SJSA1 (cell line): ENCODE data around the gene SFN. TPM values are rescaled to one million over a fixed set of nuclear protein-coding genes. Genes with fewer than 3 reads are reported as not detected.

Experiments used
- DNase-seq, 2 experiments: peaks; one replicate each; pipeline ENCODE4 v3.0.0-alpha.2; 2015 to 2020; ENCODE audit warnings: low spot score in 2 of 2, low read depth in 1 of 2
- H3K27ac ChIP-seq: fragments of 250-450 bp; sonication (Bioruptor Pico); 2 replicates; pipeline ENCODE4 v1.5.1; 2020; ENCODE audit warnings: mild to moderate bottlenecking, moderate library complexity
- H3K27me3 ChIP-seq: fragments of 250-450 bp; sonication (Bioruptor Pico); replicated peaks from 2 replicates; pipeline ENCODE4 v1.5.1; 2020; ENCODE audit warnings: mild to moderate bottlenecking, moderate library complexity
- H3K36me3 ChIP-seq: fragments of 250-450 bp; sonication (Bioruptor Pico); 2 replicates; pipeline ENCODE4 v1.5.1; 2020; ENCODE audit warnings: mild to moderate bottlenecking
- H3K4me1 ChIP-seq: fragments of 250-450 bp; sonication (Bioruptor Pico); replicated peaks from 2 replicates; pipeline ENCODE4 v1.6.1; 2021; ENCODE audit warnings: mild to moderate bottlenecking
- H3K4me3 ChIP-seq: fragments of 250-450 bp; sonication (Bioruptor Pico); 2 replicates; pipeline ENCODE4 v1.5.1; 2020; ENCODE audit warnings: mild to moderate bottlenecking
- H3K9me3 ChIP-seq: fragments of 250-450 bp; sonication (Bioruptor Pico); replicated peaks from 2 replicates; pipeline ENCODE4 v1.5.1; 2020; ENCODE audit warnings: mild to moderate bottlenecking
- total RNA-seq: library from RNA; depleted of rRNA; stranded (reverse); fragments of >200 nt; shearing (Covaris generic); gene quantifications from 2 replicates; pipeline ENCODE4 v1.2.3, GENCODE V29; 2014; rRNA removed

Gene SFN
- total RNA-seq, 1 experiment from 2014 or later, result 0.47 TPM

GRCh38 chr1:26900001-26900814, 37.3 kb downstream of the SFN start, which contains the start of gene GPATCH3:
Gene GPATCH3, minus strand, starts transcription at chr1:26900467. Its CDS starts 25 bp downstream, at chr1:26900442.
- H3K36me3 ChIP-seq, result peaks cover 26% of the 10 kb centered on the region
- H3K27ac ChIP-seq, result peak within 1 kb of the TSS; percentile 63
- H3K9me3 ChIP-seq, result peaks cover 8% of the 10 kb centered on the region
- peaks cover 13% of the 10 kb centered on the region for H3K4me1 ChIP-seq
- H3K27me3 ChIP-seq, result no peaks in the 10 kb centered on the region
- peak; percentile 90 to 93 for DNase-seq
- peak within 1 kb of the TSS; percentile 78 for H3K4me3 ChIP-seq

GRCh38 chr1:26900815-26901511, 38.0 kb downstream of the SFN start:
- Histone ChIP-seq H3K9me3 (peaks cover 8% of the 10 kb centered on the region), H3K27ac (peak overlapping the region; percentile 63)
- no peak for DNase-seq

GRCh38 chr1:26907071-26907917, 44.3 kb downstream of the SFN start:
- Histone ChIP-seq H3K4me3 (no peak overlapping the region), H3K4me1 (no peaks in the 10 kb centered on the region), H3K27me3 (no peaks in the 10 kb centered on the region), H3K36me3 (no peaks in the 10 kb centered on the region), H3K9me3 (no peaks in the 10 kb centered on the region), H3K27ac (no peak overlapping the region)
- peak in 1 of 2 experiments; percentile 54 for DNase-seq

More at GRCh38 chr1:26900815-26901511, 38.0 kb downstream of the SFN start:
- Histone ChIP-seq H3K27me3 (no peaks in the 10 kb centered on the region), H3K36me3 (peaks cover 22% of the 10 kb centered on the region), H3K4me1 (peaks cover 13% of the 10 kb centered on the region), H3K4me3 (peak overlapping the region; percentile 78)

- no peaks in the 10 kb centered on the region for H3K27me3 ChIP-seq
Observed at GRCh38 chr1:26909951-26910342, 47.0 kb downstream of the SFN start.

GRCh38 chr1:26910343-26911160, 47.6 kb downstream of the SFN start:
- no peaks in the 10 kb centered on the region for H3K36me3 ChIP-seq
- no peaks in the 10 kb centered on the region for H3K27me3 ChIP-seq
- no peak overlapping the region for H3K27ac ChIP-seq
- H3K4me3 ChIP-seq, result no peak overlapping the region
- H3K9me3 ChIP-seq, result no peaks in the 10 kb centered on the region
- H3K4me1 ChIP-seq, result no peaks in the 10 kb centered on the region
- no peak for DNase-seq

More at GRCh38 chr1:26909951-26910342, 47.0 kb downstream of the SFN start:
- H3K4me3 ChIP-seq, result no peak overlapping the region
- H3K4me1 ChIP-seq, result no peaks in the 10 kb centered on the region
- H3K27ac ChIP-seq, result no peak overlapping the region
- no peaks in the 10 kb centered on the region for H3K9me3 ChIP-seq
- H3K36me3 ChIP-seq, result no peaks in the 10 kb centered on the region
- DNase-seq, result no peak

- Histone ChIP-seq H3K4me3 (no peak overlapping the region), H3K4me1 (no peaks in the 10 kb centered on the region), H3K27me3 (no peaks in the 10 kb centered on the region), H3K9me3 (no peaks in the 10 kb centered on the region), H3K27ac (no peak overlapping the region), H3K36me3 (no peaks in the 10 kb centered on the region)
- DNase-seq, result no peak
Observed at GRCh38 chr1:26911399-26912146, 48.6 kb downstream of the SFN start.

- no peaks in the 10 kb centered on the region for H3K9me3 ChIP-seq
- H3K27me3 ChIP-seq, result no peaks in the 10 kb centered on the region
- no peak overlapping the region for H3K4me3 ChIP-seq
- no peaks in the 10 kb centered on the region for H3K4me1 ChIP-seq
- DNase-seq, result no peak
- H3K36me3 ChIP-seq, result no peaks in the 10 kb centered on the region
- no peak overlapping the region for H3K27ac ChIP-seq
Observed at GRCh38 chr1:26912147-26912490, 49.2 kb downstream of the SFN start.

- Histone ChIP-seq H3K9me3 (no peaks in the 10 kb centered on the region), H3K4me1 (no peaks in the 10 kb centered on the region), H3K36me3 (no peaks in the 10 kb centered on the region), H3K27me3 (no peaks in the 10 kb centered on the region), H3K27ac (no peak overlapping the region), H3K4me3 (no peak overlapping the region)
- no peak for DNase-seq
Observed at GRCh38 chr1:26913389-26913753, 50.4 kb downstream of the SFN start.

Other genes with a start within 250 kb of the SFN start
- 22.2 and 23.4 TPM in 2 replicates for gene ARID1A, start 167.1 kb upstream of the SFN start, total RNA-seq
- 10.2 and 21.3 TPM in 2 replicates for gene PIGV, start 75.2 kb upstream of the SFN start, total RNA-seq
- 18.4 and 19.9 TPM in 2 replicates for gene ZDHHC18, start 36.5 kb upstream of the SFN start, total RNA-seq
- 8.5 and 11.9 TPM in 2 replicates for gene GPN2, start 27.1 kb downstream of the SFN start, total RNA-seq
- 4.8 and 7.8 TPM in 2 replicates for gene GPATCH3, start 37.3 kb downstream of the SFN start, total RNA-seq
- not detected in 2 replicates for gene NR0B2, start 50.8 kb downstream of the SFN start, total RNA-seq
- 97.9 and 112 TPM in 2 replicates for gene NUDC, start 58.6 kb downstream of the SFN start, total RNA-seq
- gene KDF1, start 97.3 kb downstream of the SFN start, total RNA-seq, result not detected in 2 replicates
- 6.5 and 7.5 TPM in 2 replicates for gene TRNP1, start 130.5 kb downstream of the SFN start, total RNA-seq
- 10.7 and 11.3 TPM in 2 replicates for gene TENT5B, start 149.7 kb downstream of the SFN start, total RNA-seq